ENCODE measurements around the gene ARHGEF7.

The ARHGEF7 gene

GRCh38 chr13:111325146-111325890 is 210.2 kb downstream of the ARHGEF7 start:
- no peaks in the 10 kb centered on the region for H3K36me3 ChIP-seq (ENCODE audit: insufficient read depth, insufficient read length, low read length)
- H3K4me3 ChIP-seq (ENCODE audit: insufficient read length, low read depth): no peak overlapping the region
- H3K9ac ChIP-seq (ENCODE audit: insufficient read length, low read depth): no peak overlapping the region
- no peak for DNase-seq (ENCODE audit: low read depth, low spot score)
- peaks cover 2% of the 10 kb centered on the region for H3K4me1 ChIP-seq (ENCODE audit: insufficient read depth, insufficient read length)
- no peaks in the 10 kb centered on the region for H3K27me3 ChIP-seq (ENCODE audit: insufficient read depth, insufficient read length)
- no peaks in the 10 kb centered on the region for H3K9me3 ChIP-seq (ENCODE audit: insufficient read depth, low read length)
- TF ChIP-seq SUZ12 (IDR thresholded peaks at IDR 0.05; ENCODE audit: extremely low read depth, insufficient read depth, insufficient read length) (no peak), YY1 (IDR thresholded peaks at IDR 0.05; ENCODE audit: insufficient read depth, insufficient read length) (no peak), ZNF274 (IDR thresholded peaks at IDR 0.05; ENCODE audit: low read depth, low read length) (no peak)

GRCh38 chr13:111325941-111326620 is 211.0 kb downstream of the ARHGEF7 start:
- no peak overlapping the region for H3K9ac ChIP-seq (ENCODE audit: insufficient read length, low read depth)
- DNase-seq (ENCODE audit: low read depth, low spot score): no peak
- no peak overlapping the region for H3K4me3 ChIP-seq (ENCODE audit: insufficient read length, low read depth)
- no peaks in the 10 kb centered on the region for H3K27me3 ChIP-seq (ENCODE audit: insufficient read depth, insufficient read length)
- no peaks in the 10 kb centered on the region for H3K36me3 ChIP-seq (ENCODE audit: insufficient read depth, insufficient read length, low read length)
- H3K4me1 ChIP-seq (ENCODE audit: insufficient read depth, insufficient read length): peaks cover 2% of the 10 kb centered on the region
- TF ChIP-seq ZNF274 (IDR thresholded peaks at IDR 0.05; ENCODE audit: low read depth, low read length): no peak
- TF ChIP-seq SUZ12 (IDR thresholded peaks at IDR 0.05; ENCODE audit: extremely low read depth, insufficient read depth, insufficient read length): no peak
- no peak for TF ChIP-seq YY1 (IDR thresholded peaks at IDR 0.05; ENCODE audit: insufficient read depth, insufficient read length)
- no peaks in the 10 kb centered on the region for H3K9me3 ChIP-seq (ENCODE audit: insufficient read depth, low read length)

- H3K9me3 ChIP-seq (ENCODE audit: insufficient read depth, low read length): no peaks in the 10 kb centered on the region
- H3K36me3 ChIP-seq (ENCODE audit: insufficient read depth, insufficient read length, low read length): no peaks in the 10 kb centered on the region
- H3K9ac ChIP-seq (ENCODE audit: insufficient read length, low read depth): no peak overlapping the region
- H3K4me1 ChIP-seq (ENCODE audit: insufficient read depth, insufficient read length): peaks cover 2% of the 10 kb centered on the region
- no peak overlapping the region for H3K4me3 ChIP-seq (ENCODE audit: insufficient read length, low read depth)
- no peaks in the 10 kb centered on the region for H3K27me3 ChIP-seq (ENCODE audit: insufficient read depth, insufficient read length)
- TF ChIP-seq YY1 (IDR thresholded peaks at IDR 0.05; ENCODE audit: insufficient read depth, insufficient read length): no peak
- TF ChIP-seq SUZ12 (IDR thresholded peaks at IDR 0.05; ENCODE audit: extremely low read depth, insufficient read depth, insufficient read length): no peak
- no peak for TF ChIP-seq ZNF274 (IDR thresholded peaks at IDR 0.05; ENCODE audit: low read depth, low read length)
- no peak for DNase-seq (ENCODE audit: low read depth, low spot score)
These were observed 211.5 kb downstream of the ARHGEF7 start for GRCh38 chr13:111326621-111326965.

GRCh38 chr13:111326981-111327642 is 212.0 kb downstream of the ARHGEF7 start:
- no peak for DNase-seq (ENCODE audit: low read depth, low spot score)
- Histone ChIP-seq H3K9ac (ENCODE audit: insufficient read length, low read depth) (no peak overlapping the region), H3K9me3 (ENCODE audit: insufficient read depth, low read length) (no peaks in the 10 kb centered on the region), H3K4me1 (ENCODE audit: insufficient read depth, insufficient read length) (peaks cover 2% of the 10 kb centered on the region), H3K4me3 (ENCODE audit: insufficient read length, low read depth) (no peak overlapping the region), H3K36me3 (ENCODE audit: insufficient read depth, insufficient read length, low read length) (no peaks in the 10 kb centered on the region), H3K27me3 (ENCODE audit: insufficient read depth, insufficient read length) (no peaks in the 10 kb centered on the region)
- TF ChIP-seq SUZ12 (IDR thresholded peaks at IDR 0.05; ENCODE audit: extremely low read depth, insufficient read depth, insufficient read length): no peak
- TF ChIP-seq YY1 (IDR thresholded peaks at IDR 0.05; ENCODE audit: insufficient read depth, insufficient read length): no peak

- no peaks in the 10 kb centered on the region for H3K4me1 ChIP-seq (ENCODE audit: insufficient read depth, insufficient read length)
- H3K27me3 ChIP-seq (ENCODE audit: insufficient read depth, insufficient read length): no peaks in the 10 kb centered on the region
- no peaks in the 10 kb centered on the region for H3K9me3 ChIP-seq (ENCODE audit: insufficient read depth, low read length)
- H3K9ac ChIP-seq (ENCODE audit: insufficient read length, low read depth): no peak overlapping the region
- DNase-seq (ENCODE audit: low read depth, low spot score): no peak
- no peak for TF ChIP-seq ZNF274 (IDR thresholded peaks at IDR 0.05; ENCODE audit: low read depth, low read length)
- TF ChIP-seq SUZ12 (IDR thresholded peaks at IDR 0.05; ENCODE audit: extremely low read depth, insufficient read depth, insufficient read length): no peak
- TF ChIP-seq YY1 (IDR thresholded peaks at IDR 0.05; ENCODE audit: insufficient read depth, insufficient read length): no peak
- H3K36me3 ChIP-seq (ENCODE audit: insufficient read depth, insufficient read length, low read length): no peaks in the 10 kb centered on the region
- no peak overlapping the region for H3K4me3 ChIP-seq (ENCODE audit: insufficient read length, low read depth)
These were observed 212.8 kb downstream of the ARHGEF7 start for GRCh38 chr13:111327730-111328573.

GRCh38 chr13:111328574-111329410 is 213.7 kb downstream of the ARHGEF7 start:
- Histone ChIP-seq H3K4me1 (ENCODE audit: insufficient read depth, insufficient read length) (no peaks in the 10 kb centered on the region), H3K4me3 (ENCODE audit: insufficient read length, low read depth) (no peak overlapping the region), H3K36me3 (ENCODE audit: insufficient read depth, insufficient read length, low read length) (no peaks in the 10 kb centered on the region), H3K9me3 (ENCODE audit: insufficient read depth, low read length) (no peaks in the 10 kb centered on the region), H3K27me3 (ENCODE audit: insufficient read depth, insufficient read length) (no peaks in the 10 kb centered on the region), H3K9ac (ENCODE audit: insufficient read length, low read depth) (no peak overlapping the region)
- TF ChIP-seq SUZ12 (IDR thresholded peaks at IDR 0.05; ENCODE audit: extremely low read depth, insufficient read depth, insufficient read length) (no peak), ZNF274 (IDR thresholded peaks at IDR 0.05; ENCODE audit: low read depth, low read length) (no peak), YY1 (IDR thresholded peaks at IDR 0.05; ENCODE audit: insufficient read depth, insufficient read length) (no peak)
- DNase-seq (ENCODE audit: low read depth, low spot score): no peak
